Stimulated activated CD8-positive, alpha-beta memory T cell treated with anti-CD3 and anti-CD28 coated beads, Interleukin-15, amount 100 ng/mL, for 4 hours (primary cell): ENCODE measurements around the gene RNASE8.

Experiments used
- DNase-seq, 2 donors: peaks; one replicate each; pipeline ENCODE4 v3.0.0-alpha.2; 2020; ENCODE audit warnings: low read depth in 2 of 2

RNASE8 gene

GRCh38 chr14:21053184-21054122 lies 4.2 kb upstream of the RNASE8 start:
- DNase-seq: no peak

GRCh38 chr14:21054123-21054767 lies 3.4 kb upstream of the RNASE8 start:
- no peak for DNase-seq

GRCh38 chr14:21054768-21055145 lies 2.9 kb upstream of the RNASE8 start:
- DNase-seq: no peak

DNA sequence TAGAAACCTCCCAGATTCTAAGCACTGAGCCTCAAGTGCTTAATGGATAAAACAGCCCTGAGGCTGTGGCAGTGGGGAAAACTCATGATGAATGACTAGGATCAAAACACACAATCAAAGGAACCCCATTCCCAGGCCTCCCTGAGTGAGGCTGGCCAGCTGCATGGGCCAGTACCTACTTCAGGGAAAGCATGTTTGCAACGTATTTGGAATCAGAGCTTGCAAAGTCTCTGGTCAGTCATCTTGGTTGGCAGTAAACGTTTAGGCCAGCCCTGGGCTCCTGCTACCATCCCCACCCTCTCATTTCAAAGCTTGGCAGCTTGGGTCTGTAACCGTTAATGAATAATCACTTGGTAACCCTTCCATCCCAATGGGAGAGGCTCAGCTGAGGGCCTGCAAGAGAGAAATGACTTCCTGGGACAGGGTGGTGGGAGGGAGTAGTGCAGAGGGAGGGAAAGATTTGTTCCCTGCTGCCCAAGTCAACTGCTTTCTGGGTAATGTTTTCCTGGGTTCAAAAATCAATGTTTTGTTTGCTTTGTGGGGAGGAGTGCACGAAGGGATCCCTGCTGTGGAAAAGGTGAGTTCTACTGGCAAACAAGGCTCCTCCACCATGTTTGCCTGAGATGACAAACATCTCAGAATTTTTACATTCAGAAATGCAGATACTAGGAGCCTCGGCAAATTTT lies 2.0 kb upstream of the RNASE8 start:
- DNase-seq: no peak

DNA sequence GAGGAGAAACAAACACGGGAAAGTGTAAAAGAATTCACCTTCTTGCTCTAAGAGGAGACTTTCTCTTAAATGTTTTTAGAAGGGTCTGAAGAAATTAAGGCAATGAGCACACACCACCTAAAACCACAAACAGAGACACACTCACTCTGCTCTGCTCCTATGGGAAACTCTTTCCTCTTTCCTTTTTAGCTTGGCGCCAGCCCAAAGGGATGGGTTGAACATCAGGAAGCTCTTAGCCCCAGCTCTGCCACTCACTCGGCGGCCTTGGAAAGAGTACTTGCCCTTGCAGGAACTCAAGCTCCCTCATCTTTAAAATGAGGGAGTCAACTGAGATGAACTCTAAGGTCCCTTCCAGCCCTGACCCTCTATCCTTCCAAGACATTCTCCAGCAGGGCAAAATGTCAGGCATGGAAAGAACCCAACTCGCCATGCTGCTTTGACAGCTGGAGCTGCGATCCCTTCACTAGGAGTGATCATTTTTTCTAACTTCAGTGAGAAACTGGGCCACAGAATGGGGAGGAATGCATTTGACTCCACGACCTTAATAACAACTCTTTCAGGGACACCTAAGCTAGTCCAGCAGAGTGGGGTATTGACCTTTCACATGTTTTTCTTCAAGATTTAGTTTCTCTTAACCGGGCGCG lies 980 bp upstream of the RNASE8 start:
- DNase-seq: no peak

DNA sequence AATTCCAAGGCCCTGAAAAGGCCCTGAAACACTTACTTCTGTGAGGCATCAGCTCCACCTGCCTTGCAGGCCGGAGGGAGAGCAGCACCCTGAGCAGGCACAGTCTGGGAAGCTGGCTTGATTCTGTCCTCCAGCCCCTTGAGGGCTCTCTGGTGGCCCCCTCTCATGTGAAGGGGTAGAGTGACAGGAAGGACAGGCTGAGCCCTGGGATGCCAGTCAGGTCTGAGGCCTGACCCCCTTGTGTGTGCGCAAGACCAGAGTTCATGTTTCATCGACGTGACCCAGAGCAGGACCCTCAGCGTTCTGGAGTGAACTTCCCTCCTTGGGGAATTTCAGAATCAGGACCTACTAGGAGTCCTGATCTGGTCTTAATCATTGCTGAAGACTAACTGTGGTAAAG lies 1.3 kb downstream of the RNASE8 start:
- DNase-seq: no peak

- no peak for DNase-seq
These were observed 2.4 kb downstream of the RNASE8 start for GRCh38 chr14:21059842-21060613.

DNA sequence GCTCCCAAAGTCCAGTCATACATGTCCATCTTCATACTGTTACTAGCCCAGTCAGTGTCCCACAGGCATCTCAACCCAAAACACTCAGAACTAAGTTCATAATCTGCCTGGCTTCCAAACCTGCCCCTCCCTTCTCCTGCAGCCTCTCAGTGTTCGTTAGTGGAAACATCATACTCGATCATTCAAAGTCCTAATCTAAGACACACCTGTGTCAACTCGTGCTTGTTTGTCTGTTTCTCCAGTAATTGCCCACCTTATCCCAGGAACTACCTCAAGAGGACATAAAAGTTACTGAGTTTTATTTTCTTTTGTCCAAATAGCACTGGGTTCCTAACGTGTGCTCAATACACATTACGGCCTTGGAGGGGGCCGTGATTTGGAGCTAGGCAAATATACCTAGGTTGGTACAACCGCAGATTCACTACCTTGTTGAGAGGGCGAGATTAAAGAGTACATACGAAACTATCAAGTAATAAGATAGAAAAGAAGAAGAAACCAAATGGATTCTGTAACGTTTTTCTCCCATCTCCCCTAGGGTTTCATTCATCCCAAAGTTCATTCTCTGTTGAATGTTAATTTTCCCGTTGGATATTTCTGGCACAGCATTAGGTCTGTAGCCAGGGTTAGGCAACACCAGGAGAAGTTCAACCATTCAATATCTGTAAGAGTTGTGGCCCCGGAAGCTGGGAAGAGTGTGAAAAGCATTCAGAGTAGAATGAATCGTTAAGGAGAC lies 3.2 kb downstream of the RNASE8 start:
- DNase-seq: no peak

- DNase-seq: no peak
These were observed 3.7 kb downstream of the RNASE8 start for GRCh38 chr14:21061347-21061668.

DNA sequence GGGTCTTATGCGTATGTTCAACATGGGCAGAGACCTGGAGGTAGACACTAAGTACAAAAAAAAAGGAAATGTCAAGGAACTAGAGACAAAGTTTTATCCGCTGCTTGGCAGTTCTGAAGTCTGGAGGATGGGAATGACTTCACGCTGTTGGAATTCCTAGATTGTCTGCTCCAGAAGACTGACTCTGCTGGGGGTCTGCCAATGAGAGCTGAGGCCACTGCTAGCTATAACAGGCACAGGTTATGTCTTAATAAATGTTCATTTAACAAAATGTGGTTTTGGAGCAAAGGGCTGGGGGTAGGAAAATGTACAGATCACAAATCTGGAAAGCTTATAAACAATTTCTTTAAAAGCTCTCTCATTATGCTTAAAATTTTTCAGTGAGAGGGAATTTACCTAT lies 5.9 kb downstream of the RNASE8 start:
- no peak for DNase-seq

DNA sequence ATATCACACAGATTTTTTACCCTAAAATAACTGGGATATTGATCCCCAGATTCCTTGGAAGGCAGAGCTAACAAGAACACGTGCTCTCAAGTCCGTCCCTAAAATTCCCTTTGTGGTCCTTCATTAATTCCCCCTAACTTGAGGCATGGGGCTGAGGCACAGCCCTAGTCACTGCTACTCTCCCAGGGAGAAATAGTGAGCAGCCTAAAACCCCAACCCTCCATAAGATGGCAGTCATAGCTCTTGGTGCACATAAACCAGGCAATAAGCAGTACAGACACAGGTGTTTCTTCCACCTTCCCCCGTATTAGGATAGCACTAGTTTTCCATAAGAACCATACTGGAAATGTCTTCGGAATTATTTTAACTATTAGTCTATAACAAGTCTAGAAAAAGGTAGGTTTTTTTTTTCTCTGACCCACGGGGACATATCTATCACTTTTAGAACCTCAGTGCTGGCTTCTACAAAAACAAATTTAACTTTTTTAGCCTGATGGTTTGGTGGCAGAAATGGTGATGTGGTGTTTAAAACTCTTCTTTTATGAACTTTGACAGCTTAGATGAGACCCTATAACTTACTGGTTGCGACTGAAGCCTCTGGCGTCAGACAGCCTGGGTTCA lies 9.4 kb downstream of the RNASE8 start:
- DNase-seq: no peak

DNA sequence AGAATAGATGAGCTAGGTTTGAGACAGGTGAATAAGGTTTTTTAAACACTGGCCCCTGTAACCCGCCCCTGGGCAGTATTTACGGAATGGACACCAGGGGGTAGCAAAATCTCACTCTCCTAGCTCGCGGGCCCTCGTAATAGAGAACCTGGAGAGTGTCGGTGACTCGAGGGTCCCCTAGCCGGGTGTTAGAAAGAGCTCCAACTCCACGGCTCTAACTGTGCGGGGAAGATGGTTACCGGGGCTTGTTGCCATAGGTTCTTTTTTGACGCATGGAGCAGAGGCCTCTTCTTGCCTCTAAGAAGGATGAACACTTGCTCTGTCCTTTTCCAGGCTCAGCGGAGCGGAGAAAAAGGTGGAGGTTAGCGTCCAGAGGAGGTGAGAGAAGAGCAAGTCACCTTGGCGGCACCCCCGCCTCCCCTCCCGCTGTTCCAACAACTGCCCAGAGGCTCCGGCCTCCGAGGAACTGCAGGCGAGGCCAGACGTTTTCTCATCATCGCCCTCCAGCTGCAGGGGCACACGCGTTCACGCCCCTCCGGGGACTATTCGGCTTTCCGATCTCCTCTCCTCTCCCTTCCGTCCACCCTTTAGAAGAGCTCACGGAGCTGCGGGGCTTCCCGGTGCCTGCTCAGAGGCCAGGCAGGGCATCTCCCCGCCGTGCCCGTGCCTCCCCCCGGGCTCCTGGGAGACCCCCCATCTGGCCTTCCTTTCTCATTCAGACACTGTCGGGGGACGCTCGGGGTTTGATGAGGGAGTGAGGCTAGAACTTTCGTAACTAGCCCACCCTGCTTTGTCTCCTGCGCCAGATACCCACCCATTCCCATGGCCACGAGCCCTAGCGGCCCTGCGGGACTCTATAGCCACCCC lies 11.1 kb downstream of the RNASE8 start:
- DNase-seq: peak in 1 of 2 donors; percentile 30

- DNase-seq: no peak
These were observed 11.9 kb downstream of the RNASE8 start for GRCh38 chr14:21069388-21070082.

- no peak for DNase-seq
These were observed 12.5 kb downstream of the RNASE8 start, which contains the start of gene ARHGEF40 for GRCh38 chr14:21070083-21070609. ARHGEF40 (plus strand) TSS chr14:21070304; CDS start chr14:21070397, 93 bp downstream.

DNA sequence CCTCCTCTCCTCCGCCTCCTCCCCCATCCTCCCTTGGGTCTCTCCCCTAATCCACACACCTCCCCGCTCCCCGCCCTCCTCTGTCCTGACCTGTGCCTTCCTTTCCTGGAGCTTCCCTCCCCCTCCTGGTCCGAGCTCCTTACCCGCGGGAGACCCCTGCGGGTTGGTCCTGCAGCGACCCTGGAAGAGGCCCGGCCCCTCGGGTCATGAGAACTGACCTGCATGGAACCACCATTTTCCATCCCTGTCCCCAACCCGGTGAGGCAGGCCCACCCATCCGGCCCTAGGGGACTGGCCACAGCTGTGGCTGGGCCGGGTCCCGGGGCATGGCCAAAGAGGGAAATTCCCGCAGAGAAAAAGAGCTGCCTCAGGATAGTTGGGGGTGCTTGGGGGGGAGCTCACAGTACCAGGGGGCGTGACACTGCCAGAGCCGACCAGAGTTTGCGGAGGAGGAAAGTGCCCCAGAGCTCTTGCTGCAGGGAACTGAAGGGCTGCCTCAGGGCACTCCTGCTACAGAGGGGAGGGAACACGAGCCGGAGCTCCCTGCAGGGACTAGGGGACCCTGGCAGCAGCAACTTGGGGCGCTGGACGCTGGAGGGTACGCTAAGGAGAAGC lies 13.1 kb downstream of the RNASE8 start:
- no peak for DNase-seq

DNA sequence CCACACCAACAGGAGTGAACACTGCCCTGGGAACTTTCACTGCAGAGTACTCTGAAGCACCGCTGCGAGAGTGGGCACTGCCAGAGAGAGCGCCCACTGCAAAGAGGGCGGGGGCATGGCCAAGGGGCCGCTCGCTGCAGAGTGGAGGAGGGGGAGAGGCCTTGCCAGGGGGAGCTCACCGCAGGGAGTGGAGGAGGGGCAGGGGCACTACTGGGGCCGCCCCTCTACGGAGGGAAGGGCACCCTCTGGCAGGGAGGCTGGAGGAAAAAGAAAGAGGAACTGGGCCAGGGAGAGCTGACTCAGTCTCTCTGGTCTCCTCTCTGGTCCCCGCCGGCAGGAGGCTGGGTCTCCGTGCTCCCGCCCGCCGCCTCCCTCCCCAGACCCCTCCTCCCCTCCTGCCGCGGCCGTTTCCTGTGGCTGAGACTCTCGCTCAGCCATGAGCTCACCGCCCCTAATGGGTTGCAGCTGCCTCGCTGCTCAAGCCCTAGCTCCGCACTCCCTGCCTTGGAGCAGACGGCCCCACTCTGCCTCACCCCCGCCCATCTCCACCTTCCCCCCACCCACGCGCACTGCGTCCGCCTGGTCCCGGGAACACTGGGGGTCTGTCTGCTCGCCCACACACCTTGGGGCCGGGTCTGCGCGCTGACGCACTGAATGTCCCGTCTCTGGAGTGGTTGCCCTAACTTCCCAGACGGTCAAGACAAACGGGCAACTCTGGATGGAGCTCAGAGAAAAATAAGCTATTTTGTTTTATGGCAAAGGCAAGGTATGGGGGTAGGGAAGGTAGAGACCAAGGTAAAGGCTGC lies 13.8 kb downstream of the RNASE8 start:
- no peak for DNase-seq

- DNase-seq: no peak
These were observed 14.4 kb downstream of the RNASE8 start for GRCh38 chr14:21072031-21072473.
